GM12864 (cell line): Measurements from ENCODE around the gene DBP.
A peak's percentile ranks its signal among the peaks of the same experiment; 100 is the strongest.
"Not testable (repeated sequence)": the region's sequence is repeated elsewhere in the genome, so short reads cannot be mapped to it uniquely, and the experiment has no call there.

Source experiments
- DNase-seq: peaks from one replicate; pipeline ENCODE4 v3.0.0-alpha.2; 2011; ENCODE audit warnings: low read depth
- H3K4me3 ChIP-seq: 2 replicates; pipeline ENCODE4 v1.5.1; 2011; ENCODE audit warnings: mild to moderate bottlenecking, low read depth, low read length, control low read depth
- TF ChIP-seq, protein P1 (sequence below): IDR thresholded peaks from 2 replicates; pipeline ENCODE4 v1.5.1; 2011; ENCODE audit warnings: low read depth, mild to moderate bottlenecking, moderate library complexity, low read length, control low read depth, inconsistent platforms; ENCODE audit errors: missing control alignments

DBP gene

DNA sequence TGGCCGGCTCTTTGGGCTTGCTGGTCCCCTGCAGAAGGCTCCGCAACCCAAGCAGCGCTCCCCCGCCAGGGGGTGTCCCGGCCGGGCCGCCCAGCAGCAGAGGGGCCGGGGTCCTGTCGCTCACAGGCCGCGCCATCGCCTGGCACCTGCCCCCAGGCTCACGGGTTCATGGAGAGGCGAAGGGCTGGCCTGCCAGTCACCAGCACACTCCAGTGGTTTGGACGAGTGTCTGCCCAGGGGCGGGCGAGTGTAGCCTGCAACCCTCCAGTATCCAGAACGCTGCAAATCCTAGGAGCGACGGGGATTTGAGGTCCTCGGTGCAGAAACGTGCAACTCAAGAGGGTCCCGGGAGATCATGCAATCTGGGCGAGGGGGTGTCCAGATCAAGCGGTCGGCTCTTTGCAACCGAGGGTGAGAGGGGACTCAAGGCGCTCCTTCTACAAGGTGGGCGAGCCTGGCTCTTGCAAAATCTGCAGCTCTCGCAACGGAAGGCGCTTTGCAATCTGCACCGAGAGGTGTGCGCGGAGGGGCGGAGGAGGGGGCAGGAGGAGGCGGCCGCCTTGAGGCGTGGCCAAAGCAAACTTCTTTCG, at the start of gene DBP:
TSS of gene DBP (minus strand) at position 521 of the 590 bp plus-strand sequence. CDS start at position 136, 385 bp downstream.
- peak within 1 kb of the TSS; percentile 64 for H3K4me3 ChIP-seq
- TF ChIP-seq, protein P1, sequence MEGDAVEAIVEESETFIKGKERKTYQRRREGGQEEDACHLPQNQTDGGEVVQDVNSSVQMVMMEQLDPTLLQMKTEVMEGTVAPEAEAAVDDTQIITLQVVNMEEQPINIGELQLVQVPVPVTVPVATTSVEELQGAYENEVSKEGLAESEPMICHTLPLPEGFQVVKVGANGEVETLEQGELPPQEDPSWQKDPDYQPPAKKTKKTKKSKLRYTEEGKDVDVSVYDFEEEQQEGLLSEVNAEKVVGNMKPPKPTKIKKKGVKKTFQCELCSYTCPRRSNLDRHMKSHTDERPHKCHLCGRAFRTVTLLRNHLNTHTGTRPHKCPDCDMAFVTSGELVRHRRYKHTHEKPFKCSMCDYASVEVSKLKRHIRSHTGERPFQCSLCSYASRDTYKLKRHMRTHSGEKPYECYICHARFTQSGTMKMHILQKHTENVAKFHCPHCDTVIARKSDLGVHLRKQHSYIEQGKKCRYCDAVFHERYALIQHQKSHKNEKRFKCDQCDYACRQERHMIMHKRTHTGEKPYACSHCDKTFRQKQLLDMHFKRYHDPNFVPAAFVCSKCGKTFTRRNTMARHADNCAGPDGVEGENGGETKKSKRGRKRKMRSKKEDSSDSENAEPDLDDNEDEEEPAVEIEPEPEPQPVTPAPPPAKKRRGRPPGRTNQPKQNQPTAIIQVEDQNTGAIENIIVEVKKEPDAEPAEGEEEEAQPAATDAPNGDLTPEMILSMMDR, result peak; percentile 29
- no peak for DNase-seq

- not testable (repeated sequence) for H3K4me3 ChIP-seq, DNase-seq
Observed at GRCh38 chr19:48686637-48687036, 49.5 kb upstream of the DBP start.

GRCh38 chr19:48686088-48686487, 48.9 kb upstream of the DBP start:
- no peak overlapping the region for H3K4me3 ChIP-seq
- TF ChIP-seq, protein P1, result no peak
- no peak for DNase-seq

DNA sequence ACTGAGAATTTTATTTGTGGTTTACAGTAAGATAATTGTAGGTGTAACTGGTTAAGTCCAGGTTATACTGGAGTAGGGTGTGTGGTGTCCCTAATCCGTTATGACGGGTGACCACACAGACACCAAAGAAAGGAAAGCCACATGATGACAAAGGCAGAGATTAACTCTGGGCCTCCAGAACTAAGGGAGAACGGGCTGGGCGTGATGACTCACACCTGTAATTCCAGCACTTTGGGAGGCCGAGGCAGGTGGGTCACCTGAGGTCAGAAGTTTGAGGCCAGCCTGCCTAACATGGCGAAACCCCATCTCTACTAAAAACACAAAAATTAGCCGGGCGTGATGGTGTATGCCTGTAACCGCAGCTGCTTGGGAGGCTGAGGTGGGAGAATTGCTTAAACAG, 48.4 kb upstream of the DBP start:
- TF ChIP-seq, protein P1, result no peak
- DNase-seq, result no peak
- no peak overlapping the region for H3K4me3 ChIP-seq

DNA sequence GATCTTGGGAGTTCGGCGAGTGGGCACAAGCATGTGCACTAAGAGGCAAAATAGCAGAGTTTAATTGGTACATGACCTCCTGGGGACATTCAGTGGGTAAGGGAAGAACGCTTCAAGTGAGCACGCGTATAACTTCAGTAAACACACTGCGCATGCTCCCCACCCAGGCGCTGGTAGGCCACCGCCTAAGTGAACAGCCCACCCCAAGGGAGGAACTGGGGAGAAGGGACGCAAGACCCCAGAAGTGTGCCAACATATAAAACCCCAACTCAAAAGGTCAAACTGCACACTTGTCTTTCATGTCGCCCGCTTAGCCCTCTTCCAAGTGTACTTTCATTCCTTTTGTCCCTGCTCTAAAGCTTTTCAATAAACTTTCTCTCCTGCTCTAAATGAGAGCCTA, 46.2 kb upstream of the DBP start:
- H3K4me3 ChIP-seq, result no peak overlapping the region
- TF ChIP-seq, protein P1, result no peak
- DNase-seq, result no peak

DNA sequence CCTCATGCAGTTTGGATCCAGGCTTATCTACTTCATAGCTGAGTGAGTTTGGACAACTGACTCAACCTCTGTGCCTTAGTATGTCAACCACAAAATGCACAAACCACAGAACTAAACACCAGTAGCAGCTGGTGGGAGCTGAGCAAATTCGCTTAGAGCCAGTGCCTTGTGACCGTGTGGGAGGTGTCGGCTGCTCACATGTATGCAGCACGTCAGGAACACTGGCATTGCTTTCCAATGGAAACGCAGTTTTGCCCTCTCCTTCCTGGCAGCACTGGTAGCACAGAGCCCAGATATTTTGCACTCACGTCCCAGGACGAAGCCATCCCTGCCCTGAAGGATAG, 43.9 kb upstream of the DBP start:
- TF ChIP-seq, protein P1, result no peak
- no peak for DNase-seq
- H3K4me3 ChIP-seq, result no peak overlapping the region

GRCh38 chr19:48680436-48681126, 43.4 kb upstream of the DBP start:
- TF ChIP-seq, protein P1, result no peak
- DNase-seq, result no peak
- no peak overlapping the region for H3K4me3 ChIP-seq

DNA sequence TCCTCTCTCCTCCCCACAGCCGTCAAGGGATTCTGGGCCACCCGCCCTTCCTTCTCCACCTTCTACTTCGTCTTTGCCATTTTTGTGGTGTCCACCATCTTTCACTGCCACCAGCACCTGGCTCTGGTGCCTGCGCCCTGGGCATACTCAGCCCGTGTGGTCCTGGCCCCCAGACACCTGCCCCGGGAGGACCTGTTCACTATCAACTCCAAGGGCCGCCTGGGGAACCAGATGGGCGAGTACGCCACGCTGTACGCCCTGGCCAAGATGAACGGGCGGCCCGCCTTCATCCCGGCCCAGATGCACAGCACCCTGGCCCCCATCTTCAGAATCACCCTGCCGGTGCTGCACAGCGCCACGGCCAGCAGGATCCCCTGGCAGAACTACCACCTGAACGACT, 42.8 kb upstream of the DBP start:
- not testable (repeated sequence) for H3K4me3 ChIP-seq

More for the DNA sequence above, 42.8 kb upstream of the DBP start:
- DNase-seq, result not testable (repeated sequence)
